Breast epithelium (tissue), 4 donors: ENCODE results near the gene ALS2CL. TPM values are rescaled to one million over a fixed set of nuclear protein-coding genes. Genes with fewer than 3 reads are reported as not detected.

Experiments
- DNase-seq, 2 donors: peaks; one replicate each; pipeline ENCODE4 v3.0.0-alpha.2; 2019; ENCODE audit warnings: low spot score in 2 of 2
- H3K27ac ChIP-seq, 2 donors: fragments of 200-600 bp; sonication (generic) in 1 of 2; one replicate each; pipeline ENCODE4 v1.5.1; 2016 to 2019; ENCODE audit warnings: mild to moderate bottlenecking in 1 of 2
- H3K27me3 ChIP-seq, 2 donors: fragments of 200-600 bp; sonication (generic) in 1 of 2; one replicate each; pipeline versions ENCODE4 v1.5.1 to v1.6.0; 2017 to 2019; ENCODE audit warnings: control low read depth in 1 of 2, mild to moderate bottlenecking in 1 of 2
- H3K36me3 ChIP-seq: fragments of 200-600 bp; one replicate; pipeline ENCODE4 v1.5.1; 2019
- H3K4me1 ChIP-seq, 2 donors: fragments of 200-600 bp; sonication (generic); one replicate each; pipeline ENCODE4 v1.5.1; 2016 to 2019; ENCODE audit warnings: control low read depth in 1 of 2
- H3K4me3 ChIP-seq, 3 donors: fragments of 200-600 bp; sonication (generic); 1 replicate in 2 of 3; 2 replicates in 1 of 3; pipeline ENCODE4 v1.5.1; 2016 to 2019; ENCODE audit warnings: mild to moderate bottlenecking in 3 of 3, moderate library complexity in 2 of 3
- H3K9me3 ChIP-seq, 2 donors: fragments of 200-600 bp; sonication (generic) in 1 of 2; one replicate each; pipeline ENCODE4 v1.5.1; 2016 to 2019; ENCODE audit warnings: control low read depth in 1 of 2
- POLR2A ChIP-seq: fragments of 450-650 bp; IDR thresholded peaks from one replicate; pipeline ENCODE4 v1.6.1; 2016; ENCODE audit warnings: antibody characterized with exemption, mild to moderate bottlenecking, moderate library complexity
- POLR2AphosphoS5 ChIP-seq, 3 donors: sonication (generic); formaldehyde crosslinking; IDR thresholded peaks; one replicate each; pipeline ENCODE4 v1.6.1; 2017; ENCODE audit warnings: antibody characterized with exemption in 3 of 3
- intact Hi-C: fragments of 100-400 bp; cut with DNase I; formaldehyde crosslinking; loops from one replicate; pipeline ENCODE4 v1.15.1; 2023; ENCODE audit warnings: low total_unique reads
- total RNA-seq, 3 donors: library from RNA; depleted of rRNA; stranded (reverse); fragments of >200 nt; gene quantifications; one replicate each; pipeline ENCODE4 v1.1.0, GENCODE V29; 2016
- TF ChIP-seq, protein P1 (sequence below), 3 donors: fragments of 450-650 bp; IDR thresholded peaks; one replicate each; pipeline ENCODE4 v1.5.1; 2016 to 2017; ENCODE audit warnings: antibody characterized with exemption in 3 of 3, mild to moderate bottlenecking in 3 of 3, moderate library complexity in 3 of 3

ALS2CL gene
- total RNA-seq, 3 donors from 2014 or later: 6.7 to 22.9 (median 20.6) TPM

DNA sequence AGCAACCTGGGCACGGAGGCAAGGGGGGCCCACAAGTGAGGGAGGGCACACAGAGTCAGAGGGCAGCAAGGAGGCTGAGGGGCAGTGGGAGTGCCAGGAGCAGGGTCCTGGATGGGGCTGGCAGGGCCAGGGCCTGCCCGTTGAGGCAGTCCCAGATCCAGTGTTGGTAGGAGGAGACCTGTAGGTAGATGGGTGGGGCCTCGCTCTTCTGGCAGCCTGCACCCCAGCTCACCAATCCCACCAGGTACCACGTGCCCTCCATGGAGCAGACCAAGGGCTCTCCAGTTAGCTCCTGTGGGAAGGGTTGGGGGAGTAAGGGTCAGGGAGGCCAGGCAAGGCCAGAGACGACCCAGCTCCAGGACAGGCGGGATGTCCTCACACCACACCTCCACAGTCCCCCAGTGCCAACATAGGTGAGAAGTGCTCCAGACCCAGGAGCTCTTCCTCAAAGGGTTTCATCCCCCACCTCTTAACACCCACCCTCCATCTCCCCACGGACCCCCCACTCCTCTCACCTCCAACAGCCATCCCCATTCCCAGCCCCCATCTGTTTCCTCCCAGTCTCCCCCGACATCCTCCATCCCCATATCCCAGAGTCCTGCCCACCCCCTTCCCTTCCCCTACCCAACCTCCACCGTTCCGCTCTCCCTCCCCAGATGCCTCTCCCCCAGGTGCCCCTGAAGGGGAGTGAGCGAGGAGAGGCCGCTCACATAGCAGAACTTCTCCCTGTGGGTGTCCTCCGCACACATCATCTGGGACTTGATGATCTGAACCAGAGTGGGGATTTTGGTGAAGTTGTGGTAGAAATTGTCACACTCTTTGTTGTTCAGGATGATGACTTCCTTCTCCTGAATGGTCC lies 18.9 kb upstream of the ALS2CL start:
- DNase-seq: no peak
- H3K27ac ChIP-seq: no peak overlapping the region
- no peaks in the 10 kb centered on the region for H3K4me1 ChIP-seq
- intact Hi-C loops: no loop called here
- no peak overlapping the region for H3K4me3 ChIP-seq
- TF ChIP-seq, protein P1, sequence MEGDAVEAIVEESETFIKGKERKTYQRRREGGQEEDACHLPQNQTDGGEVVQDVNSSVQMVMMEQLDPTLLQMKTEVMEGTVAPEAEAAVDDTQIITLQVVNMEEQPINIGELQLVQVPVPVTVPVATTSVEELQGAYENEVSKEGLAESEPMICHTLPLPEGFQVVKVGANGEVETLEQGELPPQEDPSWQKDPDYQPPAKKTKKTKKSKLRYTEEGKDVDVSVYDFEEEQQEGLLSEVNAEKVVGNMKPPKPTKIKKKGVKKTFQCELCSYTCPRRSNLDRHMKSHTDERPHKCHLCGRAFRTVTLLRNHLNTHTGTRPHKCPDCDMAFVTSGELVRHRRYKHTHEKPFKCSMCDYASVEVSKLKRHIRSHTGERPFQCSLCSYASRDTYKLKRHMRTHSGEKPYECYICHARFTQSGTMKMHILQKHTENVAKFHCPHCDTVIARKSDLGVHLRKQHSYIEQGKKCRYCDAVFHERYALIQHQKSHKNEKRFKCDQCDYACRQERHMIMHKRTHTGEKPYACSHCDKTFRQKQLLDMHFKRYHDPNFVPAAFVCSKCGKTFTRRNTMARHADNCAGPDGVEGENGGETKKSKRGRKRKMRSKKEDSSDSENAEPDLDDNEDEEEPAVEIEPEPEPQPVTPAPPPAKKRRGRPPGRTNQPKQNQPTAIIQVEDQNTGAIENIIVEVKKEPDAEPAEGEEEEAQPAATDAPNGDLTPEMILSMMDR (IDR thresholded peaks at IDR 0.05): no peak
- TF ChIP-seq POLR2A: no peak
- TF ChIP-seq POLR2AphosphoS5 (IDR thresholded peaks at IDR 0.05): no peak
- no peaks in the 10 kb centered on the region for H3K36me3 ChIP-seq
- no peaks in the 10 kb centered on the region for H3K27me3 ChIP-seq
- no peaks in the 10 kb centered on the region for H3K9me3 ChIP-seq

DNA sequence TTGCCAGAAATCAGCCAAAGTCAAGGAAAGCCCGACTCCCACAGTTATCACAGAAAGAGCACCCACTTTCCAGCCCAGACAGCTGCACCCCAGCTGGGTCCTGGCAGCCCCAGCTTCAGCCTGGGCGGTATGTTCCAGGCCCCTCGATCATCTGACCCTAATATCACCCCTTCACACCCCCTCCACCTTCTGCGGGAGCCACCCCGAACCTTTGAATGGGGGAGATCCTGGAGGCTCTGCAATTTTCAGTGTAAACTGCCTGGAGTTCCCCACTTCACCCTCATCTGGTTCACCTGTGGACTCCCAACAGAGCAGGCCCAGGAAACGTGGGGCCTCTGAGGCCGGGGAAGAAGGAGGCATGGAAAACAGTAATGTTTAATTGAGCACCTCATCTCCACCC lies 18.3 kb upstream of the ALS2CL start:
- H3K9me3 ChIP-seq: no peaks in the 10 kb centered on the region
- DNase-seq: peak in 1 of 2 donors; percentile 28
- H3K36me3 ChIP-seq: no peaks in the 10 kb centered on the region
- H3K4me3 ChIP-seq: no peak overlapping the region
- H3K27ac ChIP-seq: no peak overlapping the region
- intact Hi-C loops: no loop called here
- no peaks in the 10 kb centered on the region for H3K4me1 ChIP-seq
- TF ChIP-seq, protein P1 (IDR thresholded peaks at IDR 0.05): no peak
- TF ChIP-seq POLR2AphosphoS5 (IDR thresholded peaks at IDR 0.05) (no peak), POLR2A (no peak)
- no peaks in the 10 kb centered on the region for H3K27me3 ChIP-seq

DNA sequence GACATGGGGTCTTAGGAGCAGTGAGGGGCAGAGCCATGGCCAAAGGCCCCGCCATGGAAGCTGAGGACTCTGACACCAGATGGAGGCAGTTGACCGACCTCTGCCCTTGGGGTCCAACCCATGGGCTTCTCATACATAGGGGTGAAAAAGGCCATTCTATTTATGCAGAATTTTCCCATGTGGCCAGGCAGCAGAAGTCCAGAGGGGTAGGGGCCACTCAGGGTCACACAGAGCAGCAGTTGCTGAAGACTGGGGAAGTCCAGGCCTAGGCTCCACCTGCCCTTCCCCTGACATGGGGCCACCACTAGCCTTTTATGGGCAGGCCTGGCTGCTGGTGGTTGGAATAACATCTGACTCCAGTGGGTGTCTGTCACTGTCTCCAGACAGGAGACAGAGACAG lies 17.8 kb upstream of the ALS2CL start:
- no peaks in the 10 kb centered on the region for H3K4me1 ChIP-seq
- no peak overlapping the region for H3K4me3 ChIP-seq
- no peaks in the 10 kb centered on the region for H3K36me3 ChIP-seq
- H3K27ac ChIP-seq: no peak overlapping the region
- TF ChIP-seq POLR2AphosphoS5 (IDR thresholded peaks at IDR 0.05): no peak
- TF ChIP-seq, protein P1 (IDR thresholded peaks at IDR 0.05): no peak
- no peaks in the 10 kb centered on the region for H3K27me3 ChIP-seq
- H3K9me3 ChIP-seq: no peaks in the 10 kb centered on the region
- DNase-seq: peak in 1 of 2 donors; percentile 7
- intact Hi-C loops: no loop called here

DNA sequence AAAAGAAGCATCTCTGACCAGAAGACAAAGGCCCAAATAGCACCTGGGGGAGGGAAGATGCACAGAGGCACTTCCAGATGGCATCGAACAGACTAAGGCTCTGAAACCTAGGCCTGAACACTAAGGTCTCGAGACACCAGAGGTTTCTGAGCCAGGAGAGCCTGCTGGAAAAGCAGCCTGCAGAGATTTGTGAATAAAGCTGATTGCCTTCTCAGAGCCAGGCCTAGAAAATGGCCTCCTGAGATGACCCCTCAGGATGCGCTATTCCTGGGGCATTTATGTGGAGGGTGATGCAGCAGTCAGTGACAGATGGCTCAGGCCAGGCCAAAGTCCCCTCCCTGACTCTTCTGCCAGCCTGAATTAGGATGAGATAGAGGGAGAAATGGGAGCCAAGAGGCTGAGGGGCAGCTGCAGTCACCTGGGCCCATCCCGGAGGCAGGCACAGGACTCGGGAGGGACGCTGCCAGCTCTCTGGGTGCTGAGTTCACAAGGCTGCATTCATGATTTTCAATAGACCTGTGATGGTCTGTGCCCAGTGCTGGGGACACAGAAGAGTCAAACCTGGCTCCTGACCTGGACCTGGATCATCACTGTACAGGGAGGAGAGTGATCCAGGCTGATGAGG lies 17.3 kb upstream of the ALS2CL start:
- TF ChIP-seq, protein P1 (IDR thresholded peaks at IDR 0.05): no peak
- TF ChIP-seq POLR2AphosphoS5 (IDR thresholded peaks at IDR 0.05) (no peak), POLR2A (no peak)
- Histone ChIP-seq H3K27me3 (no peaks in the 10 kb centered on the region), H3K4me3 (no peak overlapping the region), H3K9me3 (no peaks in the 10 kb centered on the region), H3K4me1 (no peaks in the 10 kb centered on the region), H3K27ac (no peak overlapping the region), H3K36me3 (no peaks in the 10 kb centered on the region)
- peak in 1 of 2 donors; percentile 7 for DNase-seq
- intact Hi-C loops: no loop called here

DNA sequence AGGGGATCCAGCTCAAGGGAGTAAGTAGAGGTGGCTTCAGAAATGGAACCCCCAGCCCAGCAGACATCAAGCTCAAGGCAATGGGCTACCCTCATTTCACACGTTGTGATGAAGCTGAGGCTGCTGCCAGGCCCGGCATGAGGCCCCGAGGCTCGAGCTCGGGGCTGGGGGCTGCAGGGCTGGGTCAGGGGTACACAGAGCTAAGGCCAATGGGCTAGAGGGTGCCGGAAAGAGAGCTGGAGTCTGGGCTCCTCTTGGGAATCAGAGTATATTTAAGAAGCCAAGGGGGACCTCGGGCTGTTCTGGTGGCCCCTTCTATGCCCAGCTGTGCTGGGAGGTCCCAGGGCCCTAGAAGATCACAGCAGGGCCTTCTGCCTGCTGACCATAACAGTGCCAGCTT lies 16.8 kb upstream of the ALS2CL start:
- Histone ChIP-seq H3K4me3 (no peak overlapping the region), H3K27me3 (no peaks in the 10 kb centered on the region), H3K9me3 (no peaks in the 10 kb centered on the region), H3K36me3 (no peaks in the 10 kb centered on the region), H3K27ac (no peak overlapping the region), H3K4me1 (no peaks in the 10 kb centered on the region)
- peak in 1 of 2 donors; percentile 2 for DNase-seq
- intact Hi-C loops: no loop called here
- TF ChIP-seq, protein P1 (IDR thresholded peaks at IDR 0.05): no peak
- TF ChIP-seq POLR2A (no peak), POLR2AphosphoS5 (IDR thresholded peaks at IDR 0.05) (no peak)
